NCI-H1092 treated with DMSO at 0.1 percent for 48 hours (cell line): Measurements from ENCODE around the gene MAN1B1.

Experiments used
- DNase-seq: peaks from one replicate; lab custom pipeline; 2025; lab: John Stamatoyannopoulos, UW

MAN1B1 gene

GRCh38 chr9:137068539-137069507 is 18.0 kb upstream of the MAN1B1 start:
- DNase-seq = no peak

GRCh38 chr9:137069508-137070091 is 17.2 kb upstream of the MAN1B1 start:
- DNase-seq = no peak

GRCh38 chr9:137070201-137070905 is 16.4 kb upstream of the MAN1B1 start, which contains the start of gene SAPCD2:
SAPCD2 (minus strand) TSS chr9:137070557; CDS start chr9:137070460, 97 bp downstream.
- peak; percentile 94 for DNase-seq

GRCh38 chr9:137070906-137071275 is 15.9 kb upstream of the MAN1B1 start:
- DNase-seq = peak; percentile 75

- no peak for DNase-seq
Observed at GRCh38 chr9:137071282-137071681, 15.5 kb upstream of the MAN1B1 start.

GRCh38 chr9:137073992-137074399 is 12.8 kb upstream of the MAN1B1 start:
- DNase-seq = no peak

GRCh38 chr9:137074657-137075274 is 12.0 kb upstream of the MAN1B1 start:
- no peak for DNase-seq

GRCh38 chr9:137075275-137075775 is 11.5 kb upstream of the MAN1B1 start:
- no peak for DNase-seq

- DNase-seq = no peak
Observed at GRCh38 chr9:137076636-137077009, 10.2 kb upstream of the MAN1B1 start.

GRCh38 chr9:137077010-137077747 is 9.6 kb upstream of the MAN1B1 start, which contains the start of gene UAP1L1:
UAP1L1 (plus strand) TSS chr9:137077517; CDS start chr9:137077533, 16 bp downstream.
- peak; percentile 14 for DNase-seq

- DNase-seq = no peak
Observed at GRCh38 chr9:137077758-137078693, 8.8 kb upstream of the MAN1B1 start.

- no peak for DNase-seq
Observed at GRCh38 chr9:137078701-137079400, 7.9 kb upstream of the MAN1B1 start.

GRCh38 chr9:137079401-137079787 is 7.4 kb upstream of the MAN1B1 start:
- DNase-seq = no peak

GRCh38 chr9:137080260-137081122 is 6.3 kb upstream of the MAN1B1 start:
- DNase-seq = no peak

- DNase-seq = no peak
Observed at GRCh38 chr9:137082222-137082924, 4.4 kb upstream of the MAN1B1 start.

GRCh38 chr9:137082925-137083290 is 3.9 kb upstream of the MAN1B1 start:
- DNase-seq = no peak

GRCh38 chr9:137083394-137084004 is 3.3 kb upstream of the MAN1B1 start:
- DNase-seq = no peak
